Stomach (tissue), 4 donors: Measurements from ENCODE around the gene LCN12.

Experiments used
- CTCF ChIP-seq, 7 experiments: fragments of 450-650 bp in 4 of 7; fragments of 200-600 bp in 3 of 7; sonication (generic) in 3 of 7; IDR thresholded peaks; one replicate each; pipeline ENCODE4 v1.5.1; 2016 to 2019; ENCODE audit warnings: antibody characterized with exemption in 7 of 7, control low read depth in 2 of 7, mild to moderate bottlenecking in 1 of 7
- EP300 ChIP-seq: sonication (generic); formaldehyde crosslinking; IDR thresholded peaks from one replicate; pipeline ENCODE4 v1.6.1; 2017; ENCODE audit warnings: antibody characterized with exemption
- POLR2A ChIP-seq, 4 donors: fragments of 450-650 bp; IDR thresholded peaks; one replicate each; pipeline ENCODE4 v1.6.1; 2016; ENCODE audit warnings: antibody characterized with exemption in 4 of 4, control low read depth in 2 of 4, mild to moderate bottlenecking in 1 of 4, moderate library complexity in 1 of 4
- POLR2AphosphoS5 ChIP-seq, 3 donors: sonication (generic); formaldehyde crosslinking; IDR thresholded peaks; one replicate each; pipeline ENCODE4 v1.6.1; 2016; ENCODE audit warnings: antibody characterized with exemption in 3 of 3

- TF ChIP-seq EP300 (no peak), CTCF (IDR thresholded peaks at IDR 0.05) (no peak), POLR2A (IDR thresholded peaks at IDR 0.05) (no peak), POLR2AphosphoS5 (IDR thresholded peaks at IDR 0.05) (no peak)
These were observed 36.3 kb upstream of the LCN12 start for GRCh38 chr9:136915632-136916329.
